Measurements from ENCODE around the gene LMCD1. TPM values are rescaled to one million over a fixed set of nuclear protein-coding genes. Genes with fewer than 3 reads are reported as not detected.

LMCD1 gene
- polyA plus RNA-seq, 2 of the 4 experiments (the other 2 are of a cell fraction): 64.3 to 85.4 TPM

GRCh38 chr3:8617921-8618320 is 116.3 kb downstream of the LMCD1 start (continued):
- TF ChIP-seq RNF2 (IDR thresholded peaks at IDR 0.05; ENCODE audit: borderline replicate concordance, low read depth): no peak
- TF ChIP-seq USF2 (IDR thresholded peaks at IDR 0.05): no peak

- no peak for FAIRE-seq
These were observed 117.3 kb downstream of the LMCD1 start for GRCh38 chr3:8618950-8619349.

GRCh38 chr3:8619548-8619947 is 117.9 kb downstream of the LMCD1 start:
- Histone ChIP-seq H3K4me1 (peaks cover 12% of the 10 kb centered on the region; the same call in 2 of the 3 replicates), H3K27ac (no peak overlapping the region), H3K4me3 (no peak overlapping the region), H3K4me2 (no peak overlapping the region), H3K9me3 (no peaks in the 10 kb centered on the region; the same call in 2 of the 3 replicates)
- FAIRE-seq (no peak), DNase-seq (ENCODE audit: low read depth in 1 of 2, low spot score in 1 of 2) (no peak), ATAC-seq (no peak)
- ChIA-PET CTCF (interaction anchor here (1.5 to 5.3 kb wide), 3 partner anchors 10 to 202 kb away, joined by 4 to 56 read pairs (median 29); no protein-coding TSS in a partner anchor), POLR2A (interaction anchor here (1.0 to 1.3 kb wide), 2 partner anchors 175 to 177 kb away, joined by 3 read pairs; no protein-coding TSS in a partner anchor)
- 84% methylated on average over 7 of the region's 7 CpGs for WGBS (ENCODE audit: missing lambda C conversion rate)
- no peak for TF ChIP-seq FOSL2 (IDR thresholded peaks at IDR 0.05)
- TF ChIP-seq FOSL2 (CRISPR knock-in tag; IDR thresholded peaks at IDR 0.05): peak; percentile 13; the same call in 1 of the 2 replicates
- TF ChIP-seq TFCP2L1 (CRISPR knock-in tag; IDR thresholded peaks at IDR 0.05): no peak

More at GRCh38 chr3:8618950-8619349, 117.3 kb downstream of the LMCD1 start:
- ChIA-PET CTCF (interaction anchor here (1.5 to 5.3 kb wide), 3 partner anchors 9 to 202 kb away, joined by 4 to 56 read pairs (median 29); no protein-coding TSS in a partner anchor), POLR2A (interaction anchor here (1.0 kb wide), 1 partner anchor 177 kb away, joined by 3 read pairs; no protein-coding TSS in a partner anchor)
- no peak for TF ChIP-seq USF2 (IDR thresholded peaks at IDR 0.05)
- no peak for TF ChIP-seq KDM5A (IDR thresholded peaks at IDR 0.05)
- TF ChIP-seq NFE2L2 (conservative IDR thresholded peaks at IDR 0.05; ENCODE audit: low read length): no peak
- no peak for TF ChIP-seq MYC (IDR thresholded peaks at IDR 0.05; ENCODE audit: borderline replicate concordance, low read length)
- no peak for TF ChIP-seq NR3C1 (IDR thresholded peaks at IDR 0.05)
- no peak for TF ChIP-seq RNF2 (IDR thresholded peaks at IDR 0.05; ENCODE audit: borderline replicate concordance, low read depth)
- TF ChIP-seq TFCP2L1 (CRISPR knock-in tag; IDR thresholded peaks at IDR 0.05): no peak
- no peak for TF ChIP-seq CTCF (IDR thresholded peaks at IDR 0.05)
- no peak for TF ChIP-seq SREBF2 (IDR thresholded peaks at IDR 0.05)
- no peak for TF ChIP-seq CBX2 (IDR thresholded peaks at IDR 0.05; ENCODE audit: borderline replicate concordance, low read depth)
- no peak for TF ChIP-seq BHLHE40 (IDR thresholded peaks at IDR 0.05; ENCODE audit: low read depth, low read length)
- no peak for TF ChIP-seq ESRRA (IDR thresholded peaks at IDR 0.05; ENCODE audit: borderline replicate concordance, low read length)
- no peak for TF ChIP-seq CBX8 (IDR thresholded peaks at IDR 0.05)
- TF ChIP-seq TP53 (CRISPR knock-in tag; IDR thresholded peaks at IDR 0.05): no peak
- TF ChIP-seq FOXS1 (CRISPR knock-in tag; IDR thresholded peaks at IDR 0.05): no peak
- no peak for TF ChIP-seq RARB (CRISPR knock-in tag; IDR thresholded peaks at IDR 0.05)
- TF ChIP-seq RAD21 (conservative IDR thresholded peaks at IDR 0.05 in 1 of 2, IDR thresholded peaks at IDR 0.05 in 1 of 2): no peak
- TF ChIP-seq HOXB13 (CRISPR knock-in tag; IDR thresholded peaks at IDR 0.05; ENCODE audit: low read depth): no peak
- no peak for DNase-seq (ENCODE audit: low read depth in 1 of 2, low spot score in 1 of 2)
- 83% methylated on average over 4 of the region's 4 CpGs for WGBS (ENCODE audit: missing lambda C conversion rate)
- no peak for ATAC-seq
- Histone ChIP-seq H3K4me3 (no peak overlapping the region), H3K9me3 (no peaks in the 10 kb centered on the region; the same call in 2 of the 3 replicates), H3K27ac (no peak overlapping the region), H3K4me2 (no peak overlapping the region), H3K4me1 (peaks cover 12% of the 10 kb centered on the region; the same call in 2 of the 3 replicates)
